ENCODE data around the gene CYP2C18. TPM values are rescaled to one million over a fixed set of nuclear protein-coding genes. Genes with fewer than 3 reads are reported as not detected.

CYP2C18 gene
- total RNA-seq, 1 donor from 2014 or later, result 1.8 TPM

DNA sequence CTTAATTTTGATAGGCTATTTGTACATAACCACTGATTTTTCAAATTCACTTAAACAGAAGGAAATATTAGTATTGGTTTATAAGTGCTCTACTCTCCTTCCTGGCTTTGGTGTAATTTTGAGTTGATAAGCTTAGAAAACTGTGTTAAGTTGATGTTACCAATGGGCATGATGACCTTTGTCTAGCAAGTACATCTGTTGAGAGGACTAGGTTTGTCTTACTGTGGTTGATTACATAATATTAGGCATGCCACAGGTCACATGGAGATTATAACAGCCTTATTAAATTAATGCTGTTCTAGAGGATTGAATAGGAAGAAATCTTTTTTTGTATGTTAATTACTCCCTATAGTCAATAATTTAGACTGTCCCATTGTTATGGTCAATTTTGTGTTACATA is 27.0 kb downstream of the CYP2C18 start:
- Mint-ChIP-seq H3K4me1 (ENCODE audit: unreplicated experiment) (no peaks in the 10 kb centered on the region), H3K27ac (no peak overlapping the region), H3K4me3 (no peak overlapping the region), H3K36me3 (no peaks in the 10 kb centered on the region), H3K9me3 (no peaks in the 10 kb centered on the region), H3K27me3 (no peaks in the 10 kb centered on the region)
- DNase-seq (ENCODE audit: extremely low spot score, unreplicated experiment), result no peak
- TF ChIP-seq, protein P1, sequence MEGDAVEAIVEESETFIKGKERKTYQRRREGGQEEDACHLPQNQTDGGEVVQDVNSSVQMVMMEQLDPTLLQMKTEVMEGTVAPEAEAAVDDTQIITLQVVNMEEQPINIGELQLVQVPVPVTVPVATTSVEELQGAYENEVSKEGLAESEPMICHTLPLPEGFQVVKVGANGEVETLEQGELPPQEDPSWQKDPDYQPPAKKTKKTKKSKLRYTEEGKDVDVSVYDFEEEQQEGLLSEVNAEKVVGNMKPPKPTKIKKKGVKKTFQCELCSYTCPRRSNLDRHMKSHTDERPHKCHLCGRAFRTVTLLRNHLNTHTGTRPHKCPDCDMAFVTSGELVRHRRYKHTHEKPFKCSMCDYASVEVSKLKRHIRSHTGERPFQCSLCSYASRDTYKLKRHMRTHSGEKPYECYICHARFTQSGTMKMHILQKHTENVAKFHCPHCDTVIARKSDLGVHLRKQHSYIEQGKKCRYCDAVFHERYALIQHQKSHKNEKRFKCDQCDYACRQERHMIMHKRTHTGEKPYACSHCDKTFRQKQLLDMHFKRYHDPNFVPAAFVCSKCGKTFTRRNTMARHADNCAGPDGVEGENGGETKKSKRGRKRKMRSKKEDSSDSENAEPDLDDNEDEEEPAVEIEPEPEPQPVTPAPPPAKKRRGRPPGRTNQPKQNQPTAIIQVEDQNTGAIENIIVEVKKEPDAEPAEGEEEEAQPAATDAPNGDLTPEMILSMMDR (conservative IDR thresholded peaks at IDR 0.05), result no peak

DNA sequence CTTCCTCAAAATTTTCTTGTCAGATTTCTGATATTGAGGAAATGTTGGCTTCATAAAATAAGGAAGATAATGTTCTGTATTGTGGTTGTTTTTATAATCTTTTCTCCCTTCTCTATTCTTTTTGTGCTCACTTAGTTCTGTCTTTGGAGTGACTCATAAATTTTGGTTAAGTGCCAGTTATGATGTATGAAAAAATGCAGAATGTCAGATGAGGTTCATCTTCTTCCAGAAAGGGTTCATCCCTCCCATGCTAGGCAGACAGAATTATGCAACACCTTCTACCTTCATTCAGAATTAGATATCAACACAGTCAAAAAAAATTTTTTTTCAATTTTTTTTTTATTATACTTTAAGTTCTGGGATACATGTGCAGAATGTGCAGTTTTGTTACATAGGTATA is 42.3 kb downstream of the CYP2C18 start:
- TF ChIP-seq, protein P1 (conservative IDR thresholded peaks at IDR 0.05), result no peak
- Mint-ChIP-seq H3K4me3 (no peak overlapping the region), H3K9me3 (no peaks in the 10 kb centered on the region), H3K27ac (no peak overlapping the region), H3K36me3 (no peaks in the 10 kb centered on the region), H3K4me1 (ENCODE audit: unreplicated experiment) (no peaks in the 10 kb centered on the region), H3K27me3 (no peaks in the 10 kb centered on the region)
- DNase-seq (ENCODE audit: extremely low spot score, unreplicated experiment), result no peak

DNA sequence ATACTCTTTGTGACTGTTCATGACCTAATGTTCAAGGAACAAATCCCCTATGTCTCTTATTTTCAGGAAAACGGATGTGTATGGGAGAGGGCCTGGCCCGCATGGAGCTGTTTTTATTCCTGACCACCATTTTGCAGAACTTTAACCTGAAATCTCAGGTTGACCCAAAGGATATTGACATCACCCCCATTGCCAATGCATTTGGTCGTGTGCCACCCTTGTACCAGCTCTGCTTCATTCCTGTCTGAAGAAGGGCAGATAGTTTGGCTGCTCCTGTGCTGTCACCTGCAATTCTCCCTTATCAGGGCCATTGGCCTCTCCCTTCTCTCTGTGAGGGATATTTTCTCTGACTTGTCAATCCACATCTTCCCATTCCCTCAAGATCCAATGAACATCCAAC is 51.7 kb downstream of the CYP2C18 start:
- H3K4me3 Mint-ChIP-seq, result no peak overlapping the region
- H3K4me1 Mint-ChIP-seq (ENCODE audit: unreplicated experiment), result no peaks in the 10 kb centered on the region
- H3K9me3 Mint-ChIP-seq, result peaks cover 5% of the 10 kb centered on the region
- H3K27ac Mint-ChIP-seq, result no peak overlapping the region
- no peaks in the 10 kb centered on the region for H3K27me3 Mint-ChIP-seq
- DNase-seq (ENCODE audit: extremely low spot score, unreplicated experiment), result no peak
- H3K36me3 Mint-ChIP-seq, result no peaks in the 10 kb centered on the region
- TF ChIP-seq, protein P1 (conservative IDR thresholded peaks at IDR 0.05), result no peak

DNA sequence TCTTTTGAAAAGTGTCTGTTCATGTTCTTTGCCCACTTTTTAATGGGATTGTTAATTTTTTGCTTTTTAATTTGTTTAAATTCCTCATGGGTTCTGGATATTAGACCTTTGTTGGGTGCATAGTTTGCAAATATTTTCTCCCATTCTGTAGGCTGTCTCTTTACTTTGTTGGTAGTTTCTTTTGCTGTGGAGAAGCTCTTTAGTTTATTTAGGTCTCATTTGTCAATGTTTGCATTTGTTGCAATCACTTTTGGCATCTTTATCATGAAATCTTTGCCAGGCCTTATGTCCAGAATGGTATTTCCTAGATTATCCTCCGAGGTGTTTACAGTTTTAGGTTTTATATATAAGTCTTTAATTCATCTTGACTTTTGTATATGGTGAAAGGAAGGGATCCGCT is 55.1 kb downstream of the CYP2C18 start:
- no peak for DNase-seq (ENCODE audit: extremely low spot score, unreplicated experiment)
- H3K4me1 Mint-ChIP-seq (ENCODE audit: unreplicated experiment), result no peaks in the 10 kb centered on the region
- TF ChIP-seq, protein P1 (conservative IDR thresholded peaks at IDR 0.05), result no peak
- no peak overlapping the region for H3K4me3 Mint-ChIP-seq
- H3K27ac Mint-ChIP-seq, result no peak overlapping the region
- H3K9me3 Mint-ChIP-seq, result peaks cover 11% of the 10 kb centered on the region
- no peaks in the 10 kb centered on the region for H3K27me3 Mint-ChIP-seq
- no peaks in the 10 kb centered on the region for H3K36me3 Mint-ChIP-seq

DNA sequence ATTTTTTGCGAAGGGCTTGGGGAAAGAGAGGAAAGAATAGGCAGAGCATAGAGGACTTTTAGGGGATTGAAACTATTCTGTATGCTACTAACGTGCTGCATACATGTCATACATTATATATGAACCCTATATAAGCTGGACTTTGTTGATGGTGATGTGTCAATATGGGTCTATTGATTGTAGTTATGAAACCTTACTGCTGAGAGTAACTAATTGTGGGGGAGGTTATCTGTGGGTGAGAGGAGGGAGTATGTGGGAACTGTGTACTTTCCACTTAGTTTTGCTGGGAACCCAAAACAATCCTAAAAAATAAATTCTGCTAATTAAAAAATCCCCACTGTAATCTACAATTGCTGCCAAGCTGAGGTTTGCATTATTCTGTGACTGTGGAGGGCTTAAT is 63.6 kb downstream of the CYP2C18 start:
- H3K27me3 Mint-ChIP-seq, result no peaks in the 10 kb centered on the region
- no peaks in the 10 kb centered on the region for H3K36me3 Mint-ChIP-seq
- H3K9me3 Mint-ChIP-seq, result peaks cover 5% of the 10 kb centered on the region
- no peak overlapping the region for H3K4me3 Mint-ChIP-seq
- TF ChIP-seq, protein P1 (conservative IDR thresholded peaks at IDR 0.05), result no peak
- DNase-seq (ENCODE audit: extremely low spot score, unreplicated experiment), result no peak
- no peaks in the 10 kb centered on the region for H3K4me1 Mint-ChIP-seq (ENCODE audit: unreplicated experiment)
- no peak overlapping the region for H3K27ac Mint-ChIP-seq

DNA sequence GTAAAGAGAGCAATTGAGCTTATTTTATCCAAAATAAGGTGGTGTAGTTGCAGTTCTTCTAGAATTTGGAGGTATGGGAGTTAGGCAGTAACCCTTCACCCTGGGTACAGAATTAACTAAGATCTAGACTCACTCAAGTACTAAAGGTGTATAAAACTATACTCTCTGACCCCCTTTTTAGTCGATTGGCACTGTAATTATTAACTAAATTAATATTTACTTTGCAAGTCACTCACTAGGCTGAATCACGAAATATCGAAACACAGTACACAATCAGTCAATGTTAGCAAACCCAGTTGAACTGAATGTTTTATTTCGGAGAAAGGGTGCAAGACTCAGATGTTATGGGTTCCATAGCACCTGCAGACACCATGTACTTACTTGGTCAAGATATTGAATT is 64.3 kb downstream of the CYP2C18 start:
- H3K27me3 Mint-ChIP-seq, result no peaks in the 10 kb centered on the region
- H3K4me1 Mint-ChIP-seq (ENCODE audit: unreplicated experiment), result no peaks in the 10 kb centered on the region
- no peak for DNase-seq (ENCODE audit: extremely low spot score, unreplicated experiment)
- peaks cover 2% of the 10 kb centered on the region for H3K9me3 Mint-ChIP-seq
- H3K27ac Mint-ChIP-seq, result no peak overlapping the region
- TF ChIP-seq, protein P1 (conservative IDR thresholded peaks at IDR 0.05), result no peak
- H3K36me3 Mint-ChIP-seq, result no peaks in the 10 kb centered on the region
- no peak overlapping the region for H3K4me3 Mint-ChIP-seq

All from type B pancreatic cell (in vitro differentiated cells).